SJCRH30 (cell line): Measurements from ENCODE around the gene PFKL. TPM values are rescaled to one million over a fixed set of nuclear protein-coding genes. Genes with fewer than 3 reads are reported as not detected.
A peak's percentile ranks its signal among the peaks of the same experiment; 100 is the strongest.
"Not testable (repeated sequence)": the region's sequence is repeated elsewhere in the genome, so short reads cannot be mapped to it uniquely, and the experiment has no call there.

Experiments used
- DNase-seq, 2 experiments: peaks; one replicate each; pipeline ENCODE4 v3.0.0-alpha.2; 2015 to 2020
- H3K27ac ChIP-seq: fragments of 250-450 bp; sonication (Bioruptor Pico); 2 replicates; pipeline ENCODE4 v1.5.1; 2020; ENCODE audit warnings: mild to moderate bottlenecking, moderate library complexity
- H3K27me3 ChIP-seq: fragments of 250-450 bp; sonication (Bioruptor Pico); 2 replicates; pipeline ENCODE4 v1.5.1; 2020; ENCODE audit warnings: mild to moderate bottlenecking, moderate library complexity
- H3K36me3 ChIP-seq: fragments of 250-450 bp; sonication (Bioruptor Pico); 2 replicates; pipeline ENCODE4 v1.5.1; 2020; ENCODE audit warnings: mild to moderate bottlenecking, moderate library complexity
- H3K4me1 ChIP-seq: fragments of 250-450 bp; sonication (Bioruptor Pico); 2 replicates; pipeline ENCODE4 v1.5.1; 2020; ENCODE audit warnings: mild to moderate bottlenecking, moderate library complexity
- H3K4me3 ChIP-seq: fragments of 250-450 bp; sonication (Bioruptor Pico); 2 replicates; pipeline ENCODE4 v1.5.1; 2020; ENCODE audit warnings: mild to moderate bottlenecking, moderate library complexity
- H3K9me3 ChIP-seq: fragments of 250-450 bp; sonication (Bioruptor Pico); replicated peaks from 2 replicates; pipeline ENCODE4 v1.5.1; 2020; ENCODE audit warnings: mild to moderate bottlenecking, moderate library complexity
- total RNA-seq: library from RNA; depleted of rRNA; stranded (reverse); fragments of >200 nt; shearing (Covaris generic); gene quantifications from 2 replicates; pipeline ENCODE4 v1.2.3, GENCODE V29; 2014

PFKL gene
- total RNA-seq, 1 experiment from 2014 or later, result 50.7 TPM

- no peaks in the 10 kb centered on the region for H3K36me3 ChIP-seq
- no peaks in the 10 kb centered on the region for H3K9me3 ChIP-seq
- no peak for DNase-seq
- no peak overlapping the region for H3K4me3 ChIP-seq
- H3K27me3 ChIP-seq, result no peaks in the 10 kb centered on the region
- no peaks in the 10 kb centered on the region for H3K4me1 ChIP-seq
- H3K27ac ChIP-seq, result no peak overlapping the region
Measured at GRCh38 chr21:44267655-44268142, 32.2 kb upstream of the PFKL start.

GRCh38 chr21:44269090-44269489, 30.8 kb upstream of the PFKL start:
- H3K4me1 ChIP-seq, result no peaks in the 10 kb centered on the region
- H3K27me3 ChIP-seq, result no peaks in the 10 kb centered on the region
- no peak for DNase-seq
- no peak overlapping the region for H3K4me3 ChIP-seq
- no peaks in the 10 kb centered on the region for H3K36me3 ChIP-seq
- no peaks in the 10 kb centered on the region for H3K9me3 ChIP-seq
- no peak overlapping the region for H3K27ac ChIP-seq

DNA sequence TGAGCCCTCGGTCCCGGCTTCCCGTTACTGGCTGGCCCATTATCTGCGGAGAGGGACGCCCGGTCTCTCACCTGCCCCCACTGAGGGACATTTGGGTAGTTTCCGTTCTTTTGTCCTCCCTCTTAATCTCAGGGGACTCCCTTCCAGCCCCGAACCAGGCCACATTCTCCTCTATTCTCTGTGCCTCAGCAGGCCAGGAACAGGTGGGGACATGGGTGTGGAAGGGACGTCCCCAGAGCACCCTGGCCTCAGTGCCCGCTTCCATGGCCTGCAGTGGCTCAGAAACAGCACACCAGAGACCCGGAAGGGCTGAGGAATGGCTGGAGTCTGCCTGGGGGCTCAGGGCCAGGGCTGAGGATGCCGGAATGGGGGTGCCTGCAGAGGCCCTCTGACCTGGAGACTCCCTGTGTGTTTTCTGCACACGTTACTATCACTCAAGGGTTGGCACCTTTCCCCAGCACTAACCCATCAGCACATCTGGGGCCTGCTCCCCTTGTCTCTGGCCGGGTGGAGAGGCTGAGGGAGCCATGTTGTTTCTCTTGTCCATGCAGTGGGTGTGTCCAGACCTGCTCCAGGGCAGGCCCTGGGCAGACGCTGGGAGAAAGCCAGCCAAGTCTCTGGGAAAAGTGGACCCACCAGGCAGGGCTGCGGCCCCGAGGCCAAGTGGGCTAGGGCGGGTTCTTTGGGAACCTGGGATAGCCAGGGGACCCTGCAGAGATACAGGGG, 28.1 kb upstream of the PFKL start:
- no peaks in the 10 kb centered on the region for H3K4me1 ChIP-seq
- H3K27me3 ChIP-seq, result no peaks in the 10 kb centered on the region
- no peaks in the 10 kb centered on the region for H3K9me3 ChIP-seq
- no peak for DNase-seq
- no peak overlapping the region for H3K27ac ChIP-seq
- no peak overlapping the region for H3K4me3 ChIP-seq
- H3K36me3 ChIP-seq, result no peaks in the 10 kb centered on the region

DNA sequence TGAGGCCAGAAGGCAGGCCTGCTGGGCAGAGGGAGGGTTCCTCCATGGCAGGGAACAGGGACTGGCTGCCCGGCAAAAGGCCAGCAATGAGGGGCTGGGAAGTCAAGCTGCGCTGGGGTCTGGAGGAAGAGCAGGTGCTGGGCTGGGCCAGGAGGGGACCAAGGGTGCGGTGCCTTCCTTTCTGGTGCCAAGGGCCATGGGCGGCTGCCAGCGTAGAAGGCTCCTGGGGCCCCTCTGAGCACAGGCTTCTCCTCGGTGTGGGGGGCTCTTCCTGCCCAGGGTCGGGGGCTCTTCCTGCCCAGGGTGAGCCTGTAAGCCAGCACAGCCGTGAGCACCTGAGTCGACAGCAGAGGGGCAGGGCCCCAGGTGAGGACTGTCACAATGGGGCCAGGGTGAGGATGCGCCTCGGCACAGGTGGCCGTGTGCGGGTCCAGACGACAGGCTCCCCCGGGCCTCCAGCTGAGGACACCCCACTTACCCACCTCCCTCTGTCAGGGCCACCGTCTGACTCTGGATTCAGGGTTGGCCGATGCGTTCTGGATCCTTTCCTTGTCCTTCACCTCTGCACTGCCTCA, 27.5 kb upstream of the PFKL start:
- H3K27me3 ChIP-seq, result no peaks in the 10 kb centered on the region
- no peak overlapping the region for H3K4me3 ChIP-seq
- H3K9me3 ChIP-seq, result no peaks in the 10 kb centered on the region
- H3K27ac ChIP-seq, result no peak overlapping the region
- DNase-seq, result no peak
- H3K4me1 ChIP-seq, result no peaks in the 10 kb centered on the region
- H3K36me3 ChIP-seq, result no peaks in the 10 kb centered on the region

DNA sequence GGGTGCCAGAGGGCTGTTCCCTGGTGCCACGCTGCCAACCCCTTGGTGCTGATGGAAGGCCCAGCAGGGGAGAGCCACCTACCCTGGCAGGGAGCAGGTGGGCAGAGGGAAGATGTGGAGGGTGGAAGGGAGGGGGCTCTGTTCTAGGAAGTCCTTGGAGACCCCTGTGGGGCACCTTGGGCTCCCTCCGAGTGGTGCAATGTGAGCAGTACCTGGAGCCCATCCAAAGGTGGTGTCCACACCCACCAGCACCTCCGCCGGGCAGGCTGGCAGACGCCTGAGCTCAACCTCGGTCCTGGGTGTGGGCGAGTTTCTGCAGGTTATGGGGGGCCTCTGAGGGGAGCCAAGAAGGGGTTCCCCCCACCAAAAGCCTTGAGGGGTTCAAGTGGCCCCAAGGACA, 26.8 kb upstream of the PFKL start:
- H3K27ac ChIP-seq, result no peak overlapping the region
- no peak overlapping the region for H3K4me3 ChIP-seq
- H3K27me3 ChIP-seq, result no peaks in the 10 kb centered on the region
- H3K4me1 ChIP-seq, result no peaks in the 10 kb centered on the region
- DNase-seq, result no peak
- no peaks in the 10 kb centered on the region for H3K9me3 ChIP-seq
- no peaks in the 10 kb centered on the region for H3K36me3 ChIP-seq

DNA sequence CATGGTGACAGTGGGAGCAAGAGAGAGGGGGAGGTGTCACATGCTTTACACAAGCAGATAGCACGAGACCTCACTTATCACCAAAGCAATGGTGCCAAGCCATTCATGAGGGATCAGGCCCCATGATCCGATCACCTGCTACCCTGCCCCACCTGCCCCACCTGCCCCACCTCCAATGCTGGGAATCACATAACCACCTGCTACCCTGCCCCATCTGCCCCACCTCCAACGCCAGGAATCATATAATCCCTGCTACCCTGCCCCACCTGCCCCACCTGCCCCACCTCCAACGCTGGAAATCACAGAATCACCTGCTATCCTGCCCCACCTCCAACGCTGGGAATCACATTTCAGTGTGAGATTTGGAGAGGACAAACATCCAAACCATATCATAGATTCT, 24.8 kb upstream of the PFKL start:
- no peaks in the 10 kb centered on the region for H3K36me3 ChIP-seq
- H3K27me3 ChIP-seq, result 0 out of 2 replicates have a peak, but pooled peaks cover 3% of the 10 kb centered on the region
- no peak overlapping the region for H3K27ac ChIP-seq
- peaks cover 12% of the 10 kb centered on the region for H3K4me1 ChIP-seq
- H3K9me3 ChIP-seq, result no peaks in the 10 kb centered on the region
- H3K4me3 ChIP-seq, result no peak overlapping the region
- no peak for DNase-seq

GRCh38 chr21:44279354-44280260, 20.2 kb upstream of the PFKL start:
- DNase-seq, result peak in 1 of 2 experiments; percentile 37
- H3K4me3 ChIP-seq, result no peak overlapping the region
- no peak overlapping the region for H3K27ac ChIP-seq

DNA sequence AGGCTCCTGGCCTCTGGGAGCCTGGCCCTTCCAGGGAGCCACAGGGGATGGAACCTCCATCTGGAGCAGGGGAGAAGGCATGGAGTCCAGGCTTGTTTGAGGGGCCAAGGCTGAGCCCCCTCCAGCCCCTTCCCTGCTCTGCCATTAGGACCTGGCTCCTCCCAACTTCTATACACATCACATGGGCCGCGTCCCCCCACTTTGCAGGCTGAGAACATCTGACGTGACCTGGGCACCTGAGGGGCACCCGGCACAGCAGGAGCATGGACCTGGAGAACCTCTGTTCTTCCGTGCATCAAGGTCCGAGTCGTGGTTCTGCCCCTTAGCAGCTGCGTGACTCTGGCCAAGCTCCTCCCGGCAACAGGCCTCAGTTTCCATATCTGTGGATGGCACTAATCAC, 18.1 kb upstream of the PFKL start:
- Histone ChIP-seq H3K36me3 (no peaks in the 10 kb centered on the region), H3K9me3 (no peaks in the 10 kb centered on the region), H3K27ac (no peak overlapping the region), H3K4me3 (no peak overlapping the region), H3K4me1 (peaks cover 18% of the 10 kb centered on the region), H3K27me3 (0 out of 2 replicates have a peak, but pooled peaks cover 5% of the 10 kb centered on the region)
- DNase-seq, result no peak

More at GRCh38 chr21:44279354-44280260, 20.2 kb upstream of the PFKL start:
- H3K27me3 ChIP-seq, result 0 out of 2 replicates have a peak, but pooled peaks cover 5% of the 10 kb centered on the region
- no peaks in the 10 kb centered on the region for H3K36me3 ChIP-seq
- peaks cover 18% of the 10 kb centered on the region for H3K4me1 ChIP-seq
- no peaks in the 10 kb centered on the region for H3K9me3 ChIP-seq

- no peaks in the 10 kb centered on the region for H3K36me3 ChIP-seq
- H3K9me3 ChIP-seq, result no peaks in the 10 kb centered on the region
- no peak for DNase-seq
- H3K4me1 ChIP-seq, result peaks cover 18% of the 10 kb centered on the region
- H3K27ac ChIP-seq, result no peak overlapping the region
- H3K27me3 ChIP-seq, result 0 out of 2 replicates have a peak, but pooled peaks cover 5% of the 10 kb centered on the region
- no peak overlapping the region for H3K4me3 ChIP-seq
Measured at GRCh38 chr21:44282370-44282769, 17.5 kb upstream of the PFKL start.

- H3K27ac ChIP-seq, H3K36me3 ChIP-seq, H3K9me3 ChIP-seq, H3K4me3 ChIP-seq, H3K27me3 ChIP-seq, DNase-seq: not testable (repeated sequence)
- H3K4me1 ChIP-seq, result peaks cover 18% of the 10 kb centered on the region
Measured at GRCh38 chr21:44283211-44283785, 16.6 kb upstream of the PFKL start.

DNA sequence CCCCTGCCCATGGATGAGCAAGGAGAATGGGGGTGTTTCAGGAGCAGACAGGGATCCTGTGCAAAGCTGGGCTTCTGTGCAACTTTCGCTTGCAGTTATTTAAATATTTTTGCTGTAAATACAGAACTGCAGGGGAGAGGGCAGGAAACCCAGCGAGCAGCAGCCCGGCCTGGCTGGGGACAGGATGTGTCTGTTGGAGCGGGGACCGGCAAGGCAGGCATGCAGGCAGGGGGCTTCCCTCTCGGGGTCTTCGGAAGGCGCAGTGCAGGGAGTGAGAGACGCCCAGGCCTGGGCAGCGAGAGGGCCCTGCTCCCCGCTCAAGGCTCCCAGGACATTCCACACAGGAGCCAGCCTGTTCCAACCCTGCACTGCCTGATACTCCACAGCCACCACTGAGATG, 15.9 kb upstream of the PFKL start:
- no peak overlapping the region for H3K4me3 ChIP-seq
- H3K4me1 ChIP-seq, result peaks cover 17% of the 10 kb centered on the region
- 0 out of 2 replicates have a peak, but pooled peaks cover 5% of the 10 kb centered on the region for H3K27me3 ChIP-seq
- H3K9me3 ChIP-seq, result no peaks in the 10 kb centered on the region
- H3K27ac ChIP-seq, result no peak overlapping the region
- no peak for DNase-seq
- no peaks in the 10 kb centered on the region for H3K36me3 ChIP-seq

DNA sequence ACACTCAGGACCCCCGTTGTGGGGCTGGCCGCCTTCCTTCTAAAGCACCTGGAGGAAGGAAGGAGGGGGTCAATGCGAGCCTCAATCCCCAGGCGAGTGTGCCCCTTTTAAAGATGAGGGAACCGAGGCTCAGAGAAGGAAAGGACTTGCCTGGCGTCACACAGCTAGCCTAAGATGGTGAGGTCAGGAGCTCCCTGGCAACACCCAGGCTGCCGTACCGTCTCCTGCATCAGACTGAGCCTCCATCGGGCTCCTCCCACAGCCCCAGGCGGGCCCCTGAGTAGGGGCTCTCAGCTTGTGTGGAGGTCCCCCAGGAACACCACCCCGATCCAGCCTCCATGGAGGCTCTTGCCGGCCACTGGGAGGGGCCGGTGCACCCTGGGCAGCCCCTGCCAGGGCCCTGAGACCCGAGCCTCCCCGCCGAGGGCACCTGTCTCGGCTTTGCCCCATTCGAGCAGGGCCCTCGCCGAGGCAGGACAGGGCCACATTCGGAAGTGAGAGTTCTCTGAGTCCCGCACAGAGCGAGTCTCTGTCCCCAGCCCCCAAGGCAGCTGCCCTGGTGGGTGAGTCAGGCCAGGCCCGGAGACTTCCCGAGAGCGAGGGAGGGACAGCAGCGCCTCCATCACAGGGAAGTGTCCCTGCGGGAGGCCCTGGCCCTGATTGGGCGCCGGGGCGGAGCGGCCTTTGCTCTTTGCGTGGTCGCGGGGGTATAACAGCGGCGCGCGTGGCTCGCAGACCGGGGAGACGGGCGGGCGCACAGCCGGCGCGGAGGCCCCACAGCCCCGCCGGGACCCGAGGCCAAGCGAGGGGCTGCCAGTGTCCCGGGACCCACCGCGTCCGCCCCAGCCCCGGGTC, 14.5 kb upstream of the PFKL start, which contains the start of gene AIRE:
AIRE (plus strand) TSS at position 739 of the 855 bp plus-strand sequence. CDS start 131 bp downstream, outside the sequence.
- DNase-seq, result no peak
- Histone ChIP-seq H3K9me3 (no peaks in the 10 kb centered on the region), H3K27ac (no peak within 1 kb of the TSS), H3K27me3 (no peaks in the 10 kb centered on the region), H3K4me1 (peaks cover 10% of the 10 kb centered on the region), H3K36me3 (no peaks in the 10 kb centered on the region), H3K4me3 (no peak within 1 kb of the TSS)

- Histone ChIP-seq H3K36me3 (no peaks in the 10 kb centered on the region), H3K9me3 (no peaks in the 10 kb centered on the region), H3K27me3 (no peaks in the 10 kb centered on the region; the same call in 1 of the 2 replicates), H3K27ac (no peak overlapping the region), H3K4me1 (peaks cover 18% of the 10 kb centered on the region), H3K4me3 (no peak overlapping the region)
- no peak for DNase-seq
Measured at GRCh38 chr21:44286086-44286715, 13.7 kb upstream of the PFKL start.
